NK-92 (cell line): ENCODE results near the gene EMP3.
"Not testable (repeated sequence)": the region's sequence is repeated elsewhere in the genome, so short reads cannot be mapped to it uniquely, and the experiment has no call there.

Experiments used
- DNase-seq: peaks from one replicate; lab custom pipeline; 2025; ENCODE audit not compliant: unreplicated experiment; lab: John Stamatoyannopoulos, UW

The EMP3 gene

GRCh38 chr19:48315712-48316111 lies 9.6 kb upstream of the EMP3 start:
- no peak for DNase-seq

GRCh38 chr19:48317708-48317960 lies 7.7 kb upstream of the EMP3 start:
- not testable (repeated sequence) for DNase-seq

- DNase-seq: no peak
These were observed 6.9 kb upstream of the EMP3 start for GRCh38 chr19:48318286-48318987.

- DNase-seq: no peak
These were observed 5.5 kb upstream of the EMP3 start for GRCh38 chr19:48319647-48320541.

GRCh38 chr19:48321372-48321621 lies 4.1 kb upstream of the EMP3 start:
- DNase-seq: peak; percentile 71

GRCh38 chr19:48321622-48322591 lies 3.4 kb upstream of the EMP3 start:
- DNase-seq: peak; percentile 81

- no peak for DNase-seq
These were observed 4.0 kb downstream of the EMP3 start for GRCh38 chr19:48329167-48329891.

GRCh38 chr19:48330012-48330681 lies 4.8 kb downstream of the EMP3 start:
- no peak for DNase-seq

- DNase-seq: no peak
These were observed 7.0 kb downstream of the EMP3 start for GRCh38 chr19:48332351-48332661.

GRCh38 chr19:48332662-48333466 lies 7.5 kb downstream of the EMP3 start:
- DNase-seq: peak; percentile 90

- no peak for DNase-seq
These were observed 8.4 kb downstream of the EMP3 start for GRCh38 chr19:48333467-48334384.

- DNase-seq: no peak
These were observed 13.0 kb downstream of the EMP3 start for GRCh38 chr19:48338253-48338755.

- no peak for DNase-seq
These were observed 13.6 kb downstream of the EMP3 start for GRCh38 chr19:48338802-48339503.

GRCh38 chr19:48340995-48341394 lies 15.6 kb downstream of the EMP3 start:
- no peak for DNase-seq

GRCh38 chr19:48341515-48342413 lies 16.4 kb downstream of the EMP3 start:
- DNase-seq: no peak

GRCh38 chr19:48342414-48342738 lies 17.0 kb downstream of the EMP3 start:
- DNase-seq: no peak
